Measurements from ENCODE around the gene POU6F2.
"Not testable (repeated sequence)": the region's sequence is repeated elsewhere in the genome, so short reads cannot be mapped to it uniquely, and the experiment has no call there.

- not testable (repeated sequence) for TF ChIP-seq CTCF (IDR thresholded peaks at IDR 0.05; ENCODE audit: low read length); EZH2 (optimal IDR thresholded peaks at IDR 0.05; ENCODE audit: low read depth, low read length)
Observed at GRCh38 chr7:38947541-38947940, 30.2 kb upstream of the POU6F2 start.
